ENCODE results near the gene ANO7.

The ANO7 gene

GRCh38 chr2:241159116-241159515, 29.4 kb upstream of the ANO7 start:
- no peak for DNase-seq

- no peak for DNase-seq
Observed at GRCh38 chr2:241160318-241160717, 28.2 kb upstream of the ANO7 start.

- DNase-seq, result peak; percentile 38
Observed at GRCh38 chr2:241161646-241162281, 26.7 kb upstream of the ANO7 start.

- no peak for DNase-seq
Observed at GRCh38 chr2:241163601-241164118, 24.8 kb upstream of the ANO7 start.

- no peak for DNase-seq
Observed at GRCh38 chr2:241168366-241168765, 20.1 kb upstream of the ANO7 start.

GRCh38 chr2:241173557-241173956, 14.9 kb upstream of the ANO7 start:
- no peak for DNase-seq

GRCh38 chr2:241177526-241178334, 10.7 kb upstream of the ANO7 start:
- DNase-seq, result no peak

- no peak for DNase-seq
Observed at GRCh38 chr2:241178961-241179360, 9.5 kb upstream of the ANO7 start.

- DNase-seq, result no peak
Observed at GRCh38 chr2:241179899-241180298, 8.6 kb upstream of the ANO7 start.

GRCh38 chr2:241180495-241180894, 8.0 kb upstream of the ANO7 start:
- DNase-seq, result no peak

GRCh38 chr2:241182126-241182525, 6.4 kb upstream of the ANO7 start:
- DNase-seq, result no peak

- DNase-seq, result no peak
Observed at GRCh38 chr2:241182531-241183133, 5.8 kb upstream of the ANO7 start.

GRCh38 chr2:241183221-241183620, 5.3 kb upstream of the ANO7 start:
- no peak for DNase-seq

- DNase-seq, result no peak
Observed at GRCh38 chr2:241184901-241185300, 3.6 kb upstream of the ANO7 start.

GRCh38 chr2:241185961-241186360, 2.5 kb upstream of the ANO7 start:
- DNase-seq, result no peak

- no peak for DNase-seq
Observed at GRCh38 chr2:241187101-241187917, 1.2 kb upstream of the ANO7 start.

- DNase-seq, result no peak
Observed at GRCh38 chr2:241187918-241188234, 601 bp upstream of the ANO7 start.

- DNase-seq, result no peak
Observed at GRCh38 chr2:241189093-241189855, 797 bp downstream of the ANO7 start.

GRCh38 chr2:241189856-241190201, 1.4 kb downstream of the ANO7 start:
- no peak for DNase-seq

- no peak for DNase-seq
Observed at GRCh38 chr2:241190291-241190981, 2.0 kb downstream of the ANO7 start.

- DNase-seq, result no peak
Observed at GRCh38 chr2:241191081-241191480, 2.6 kb downstream of the ANO7 start.

GRCh38 chr2:241193271-241193670, 4.8 kb downstream of the ANO7 start:
- no peak for DNase-seq
